Skeletal muscle tissue (tissue), 4 donors: ENCODE measurements around the gene ADAMTS17. TPM values are rescaled to one million over a fixed set of nuclear protein-coding genes. Genes with fewer than 3 reads are reported as not detected.

ENCODE experiments used
- H3K27ac ChIP-seq: one replicate; pipeline ENCODE4 v1.7.0; 2013; ENCODE audit warnings: mild to moderate bottlenecking, low read depth, low read length, inconsistent platforms
- H3K27me3 ChIP-seq, 3 donors: one replicate each; pipeline ENCODE4 v1.7.0; 2013; ENCODE audit warnings: low read length in 3 of 3; ENCODE audit not compliant: control insufficient read depth in 3 of 3, insufficient read depth in 3 of 3
- H3K36me3 ChIP-seq, 3 donors: one replicate each; pipeline ENCODE4 v1.7.0; 2013; ENCODE audit warnings: low read length in 3 of 3; ENCODE audit not compliant: control insufficient read depth in 3 of 3, insufficient read depth in 3 of 3
- H3K4me1 ChIP-seq, 3 donors: one replicate each; pipeline ENCODE4 v1.7.0; 2013; ENCODE audit warnings: low read length in 3 of 3, mild to moderate bottlenecking in 3 of 3; ENCODE audit not compliant: control insufficient read depth in 3 of 3, insufficient read depth in 3 of 3
- H3K4me3 ChIP-seq, 3 donors: one replicate each; pipeline ENCODE4 v1.7.0; 2013; ENCODE audit warnings: low read length in 3 of 3
- H3K9ac ChIP-seq, 3 donors: one replicate each; pipeline ENCODE4 v1.7.0; 2013; ENCODE audit warnings: low read length in 3 of 3, mild to moderate bottlenecking in 3 of 3, moderate library complexity in 2 of 3, low read depth in 1 of 3
- H3K9me3 ChIP-seq, 3 donors: one replicate each; pipeline ENCODE4 v1.7.0; 2013; ENCODE audit warnings: low read length in 3 of 3; ENCODE audit not compliant: control insufficient read depth in 3 of 3
- total RNA-seq: library from RNA; depleted of rRNA; stranded (reverse); fragments of >200 nt; gene quantifications from one replicate; pipeline ENCODE4 v1.2.3, GENCODE V29; 2014
- donor health status: Osteomylitis.

Gene ADAMTS17
- total RNA-seq, 1 donor from 2014 or later: 5.7 TPM

DNA sequence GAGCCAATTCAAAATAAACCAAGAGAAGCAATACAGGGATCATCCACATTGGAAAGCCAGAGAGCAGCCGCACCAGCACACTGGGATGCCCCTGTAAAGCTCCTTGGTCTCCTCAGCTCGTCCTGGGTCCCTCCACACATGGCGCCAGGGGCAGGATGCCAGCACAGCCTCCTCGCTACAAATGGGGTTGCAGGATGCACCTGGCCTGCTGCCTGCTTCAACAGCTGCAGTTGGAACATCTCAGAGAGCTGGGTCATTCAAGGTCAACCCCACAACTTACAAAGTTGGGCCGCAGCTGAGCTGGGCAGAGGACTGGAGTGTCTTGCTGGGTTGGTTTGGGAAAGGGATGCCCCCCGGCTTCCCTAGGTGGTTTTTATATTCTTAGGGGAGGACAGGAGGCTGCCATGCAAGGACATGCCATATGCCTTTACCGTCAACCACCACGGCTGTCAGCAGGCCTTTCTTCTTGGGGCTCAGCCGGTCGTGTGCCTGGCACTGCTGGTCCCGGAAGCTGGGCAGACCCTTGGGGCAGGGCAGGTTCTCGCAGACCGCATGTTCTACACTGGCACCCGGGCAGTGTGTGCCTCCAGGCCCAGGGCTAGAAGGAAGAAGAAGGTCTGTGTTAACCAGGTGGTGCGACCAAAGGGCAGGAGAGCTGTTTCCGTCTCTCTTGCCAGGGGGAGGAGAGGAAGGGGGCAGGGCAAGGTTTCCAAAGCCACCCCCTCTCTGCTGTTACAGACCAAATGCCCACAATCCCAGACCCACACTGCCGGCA lies 225.2 kb downstream of the ADAMTS17 start:
- Histone ChIP-seq H3K36me3 (peaks cover 2 to 13% (median 3%) of the 10 kb centered on the region in 3 donors), H3K27ac (peak overlapping the region; percentile 19), H3K9me3 (peaks cover 0 to 5% (median 2%) of the 10 kb centered on the region in 3 donors), H3K27me3 (no peaks in the 10 kb centered on the region), H3K4me1 (peaks cover 41 to 44% (median 42%) of the 10 kb centered on the region in 3 donors), H3K9ac (no peak overlapping the region), H3K4me3 (peak overlapping the region in 1 of 3 donors; percentile 13)

DNA sequence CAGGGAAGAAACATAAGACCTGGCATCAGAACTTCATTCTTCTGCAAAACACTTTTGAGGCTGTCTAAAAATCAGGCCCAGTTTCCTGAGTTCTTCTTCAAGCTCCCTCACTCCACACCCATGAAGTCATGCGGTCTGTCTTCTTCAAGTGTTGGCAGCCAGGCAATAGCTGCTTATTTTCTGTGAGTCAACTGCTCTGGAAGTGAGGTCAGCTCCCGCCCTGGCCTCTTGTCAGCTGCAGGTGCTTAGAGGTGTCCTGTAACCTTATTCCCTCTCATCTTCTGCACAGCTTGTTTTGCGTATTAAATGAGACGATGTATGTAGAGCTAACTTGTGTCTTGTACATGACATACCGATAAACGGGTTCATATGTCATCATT lies 226.1 kb downstream of the ADAMTS17 start:
- H3K4me3 ChIP-seq: no peak overlapping the region
- no peaks in the 10 kb centered on the region for H3K9me3 ChIP-seq
- H3K36me3 ChIP-seq: peaks cover 1 to 13% (median 5%) of the 10 kb centered on the region in 3 donors
- H3K9ac ChIP-seq: no peak overlapping the region
- no peaks in the 10 kb centered on the region for H3K27me3 ChIP-seq
- no peak overlapping the region for H3K27ac ChIP-seq
- peaks cover 50 to 53% (median 51%) of the 10 kb centered on the region in 3 donors for H3K4me1 ChIP-seq

DNA sequence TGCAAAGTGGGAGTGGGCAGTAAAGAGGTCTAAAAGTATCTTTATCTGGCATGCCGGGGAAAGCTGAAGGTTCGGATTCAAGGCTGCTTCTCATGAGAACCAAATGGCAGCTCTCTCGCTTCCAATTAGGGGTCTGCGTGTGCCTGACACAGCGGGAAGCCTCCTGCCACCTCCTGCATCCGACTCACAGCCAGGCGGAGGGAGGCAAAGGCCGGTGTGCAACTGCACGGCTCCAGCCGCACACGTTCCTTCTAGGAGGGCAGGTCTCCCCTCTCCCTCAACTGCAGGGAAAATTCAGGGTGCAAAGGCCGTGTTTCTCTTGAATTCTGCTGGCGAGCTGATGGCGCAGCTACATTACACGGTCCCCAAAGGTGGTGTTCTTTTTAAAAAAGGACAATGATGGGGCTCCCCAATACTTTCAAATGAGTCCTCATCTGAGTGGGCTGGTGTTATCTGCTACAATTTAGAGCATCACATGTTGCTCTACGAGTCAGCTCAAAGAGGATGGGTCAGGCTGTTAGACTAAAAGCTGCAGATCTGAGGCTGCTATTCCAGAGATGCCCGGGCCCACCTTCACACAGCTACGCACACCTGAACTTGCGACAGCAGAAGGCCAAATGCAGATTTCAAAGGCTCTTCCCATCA lies 226.6 kb downstream of the ADAMTS17 start:
- peaks cover 52 to 57% (median 53%) of the 10 kb centered on the region in 3 donors for H3K4me1 ChIP-seq
- peak overlapping the region; percentile 72 for H3K27ac ChIP-seq
- peaks cover 1 to 14% (median 6%) of the 10 kb centered on the region in 3 donors for H3K36me3 ChIP-seq
- peak overlapping the region in 1 of 3 donors; percentile 45 for H3K9ac ChIP-seq
- H3K9me3 ChIP-seq: no peaks in the 10 kb centered on the region
- H3K27me3 ChIP-seq: no peaks in the 10 kb centered on the region
- H3K4me3 ChIP-seq: no peak overlapping the region

DNA sequence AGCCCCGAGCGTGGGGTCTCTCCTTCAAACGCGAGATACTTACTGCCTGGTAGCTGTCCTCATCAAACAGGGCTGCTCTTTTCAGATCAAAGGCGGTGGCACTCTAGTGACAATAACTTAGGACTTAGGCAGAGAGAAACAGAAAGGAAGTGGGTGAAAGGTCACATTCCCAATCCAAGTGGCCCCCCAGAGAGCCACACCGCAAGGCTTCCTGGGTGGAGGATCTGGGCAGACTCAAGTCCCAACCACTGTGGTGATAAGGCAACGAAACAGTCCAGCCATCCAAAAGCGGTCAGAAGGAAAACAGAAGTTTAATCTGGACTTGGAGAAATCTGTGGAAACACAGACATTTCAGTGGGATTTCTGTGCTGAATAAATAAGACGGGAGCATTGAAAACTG lies 227.2 kb downstream of the ADAMTS17 start:
- no peaks in the 10 kb centered on the region for H3K9me3 ChIP-seq
- H3K27me3 ChIP-seq: no peaks in the 10 kb centered on the region
- peak overlapping the region; percentile 16 to 64 (median 53) for H3K9ac ChIP-seq
- peaks cover 1 to 8% (median 5%) of the 10 kb centered on the region in 3 donors for H3K36me3 ChIP-seq
- H3K27ac ChIP-seq: peak overlapping the region; percentile 72
- peaks cover 52 to 57% (median 53%) of the 10 kb centered on the region in 3 donors for H3K4me1 ChIP-seq
- peak overlapping the region; percentile 8 to 56 (median 45) for H3K4me3 ChIP-seq

DNA sequence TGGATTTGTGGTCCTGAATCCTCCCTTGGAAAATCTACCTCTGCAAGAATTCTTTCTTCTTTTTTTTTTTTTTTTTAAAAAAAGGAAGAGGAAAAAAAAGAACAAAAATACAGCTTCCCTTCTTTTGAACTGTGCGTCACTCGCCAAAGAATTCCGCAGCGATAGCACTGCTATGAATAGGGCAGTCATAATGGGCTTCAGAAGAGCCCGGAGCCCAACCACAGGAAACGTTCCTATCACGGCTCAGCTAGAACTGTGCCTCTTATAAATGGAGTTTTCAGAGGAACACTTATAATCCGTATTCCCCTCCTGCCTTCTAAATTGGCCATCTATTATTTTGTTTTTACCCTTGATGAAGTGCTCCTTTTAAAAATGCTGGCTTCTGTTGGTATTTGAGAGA lies 227.7 kb downstream of the ADAMTS17 start:
- H3K27ac ChIP-seq: peak overlapping the region; percentile 72
- H3K4me1 ChIP-seq: peaks cover 52 to 57% (median 53%) of the 10 kb centered on the region in 3 donors
- H3K9ac ChIP-seq: peak overlapping the region; percentile 16 to 64 (median 53)
- no peaks in the 10 kb centered on the region for H3K27me3 ChIP-seq
- H3K36me3 ChIP-seq: peaks cover 0 to 7% (median 5%) of the 10 kb centered on the region in 3 donors
- peak overlapping the region; percentile 8 to 56 (median 45) for H3K4me3 ChIP-seq
- H3K9me3 ChIP-seq: no peaks in the 10 kb centered on the region

DNA sequence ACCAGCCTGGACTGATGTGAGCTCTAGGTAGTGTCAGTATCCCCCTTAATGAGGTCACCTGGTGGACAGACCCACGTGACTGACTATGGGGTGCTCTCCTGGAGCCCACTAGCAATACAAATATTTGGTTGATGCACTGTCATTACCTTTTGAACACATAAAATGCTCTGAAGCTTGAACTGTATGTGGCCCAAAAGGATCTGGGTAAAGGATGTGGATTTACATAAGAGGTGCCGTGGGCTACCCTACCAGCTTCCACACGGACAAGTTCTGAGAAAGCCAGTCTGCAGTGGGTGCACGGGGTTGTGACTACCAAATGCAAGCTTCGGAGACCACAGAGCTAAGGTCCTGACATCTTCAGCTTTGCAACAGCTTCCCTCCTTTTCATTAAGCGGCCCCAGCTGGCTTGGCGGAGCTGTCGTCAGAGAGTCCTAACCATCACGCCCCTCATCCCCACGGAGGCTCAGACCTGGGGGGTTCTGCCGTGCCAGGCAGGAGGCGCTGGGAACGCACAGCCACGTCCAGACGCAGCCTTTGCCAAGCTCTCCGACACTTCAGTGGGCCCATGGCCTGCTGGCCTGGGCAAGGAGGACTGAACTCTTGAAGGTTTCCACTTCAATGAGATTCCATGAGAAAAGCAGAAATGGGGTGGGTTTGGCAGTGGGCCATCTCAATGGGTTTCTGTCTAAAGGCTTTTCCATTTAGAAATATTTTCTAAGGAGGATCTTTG lies 228.3 kb downstream of the ADAMTS17 start:
- Histone ChIP-seq H3K4me1 (peaks cover 52 to 57% (median 53%) of the 10 kb centered on the region in 3 donors), H3K27ac (peak overlapping the region; percentile 72)

DNA sequence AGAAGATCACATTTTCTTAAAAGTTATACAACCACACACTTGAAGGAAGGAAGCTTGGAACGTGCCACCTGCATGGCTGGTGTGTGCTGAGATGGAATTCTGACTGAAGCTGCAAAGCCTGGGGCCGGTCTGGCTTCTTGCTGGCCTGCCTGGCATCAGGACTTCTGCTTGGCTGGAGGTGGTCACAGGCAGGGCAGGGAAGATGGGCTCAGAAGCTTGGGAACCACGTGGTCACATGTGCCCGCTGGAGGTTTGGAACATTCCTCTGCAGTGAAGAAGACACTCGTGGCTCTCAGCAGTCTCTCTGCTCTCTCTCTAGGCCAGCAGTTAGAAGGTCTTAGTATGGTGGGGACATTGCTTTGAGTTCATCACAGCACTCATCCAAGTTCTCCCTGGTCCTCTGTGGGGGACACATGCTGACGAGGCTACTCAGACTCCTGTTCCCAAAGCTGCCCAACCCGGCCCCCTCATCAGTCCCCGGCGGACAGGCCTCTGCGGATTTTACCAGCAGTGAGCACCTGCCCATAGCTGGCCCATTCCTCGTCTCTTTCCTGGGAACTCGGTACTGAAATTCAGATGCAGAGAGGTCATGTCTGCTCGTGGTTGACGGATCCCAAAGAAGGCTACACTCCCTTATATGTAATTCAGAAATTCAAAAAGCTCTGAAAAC lies 229.0 kb downstream of the ADAMTS17 start:
- H3K9me3 ChIP-seq: no peaks in the 10 kb centered on the region
- peaks cover 52 to 57% (median 53%) of the 10 kb centered on the region in 3 donors for H3K4me1 ChIP-seq
- H3K27me3 ChIP-seq: no peaks in the 10 kb centered on the region
- H3K9ac ChIP-seq: no peak overlapping the region
- peaks cover 0 to 11% (median 3%) of the 10 kb centered on the region in 3 donors for H3K36me3 ChIP-seq
- H3K27ac ChIP-seq: no peak overlapping the region
- no peak overlapping the region for H3K4me3 ChIP-seq

More for the DNA sequence above, 228.3 kb downstream of the ADAMTS17 start:
- H3K4me3 ChIP-seq: peak overlapping the region in 2 of 3 donors; percentile 7 to 13
- H3K9ac ChIP-seq: peak overlapping the region in 1 of 3 donors; percentile 33
- peaks cover 0 to 11% (median 3%) of the 10 kb centered on the region in 3 donors for H3K36me3 ChIP-seq
- no peaks in the 10 kb centered on the region for H3K9me3 ChIP-seq
- no peaks in the 10 kb centered on the region for H3K27me3 ChIP-seq

DNA sequence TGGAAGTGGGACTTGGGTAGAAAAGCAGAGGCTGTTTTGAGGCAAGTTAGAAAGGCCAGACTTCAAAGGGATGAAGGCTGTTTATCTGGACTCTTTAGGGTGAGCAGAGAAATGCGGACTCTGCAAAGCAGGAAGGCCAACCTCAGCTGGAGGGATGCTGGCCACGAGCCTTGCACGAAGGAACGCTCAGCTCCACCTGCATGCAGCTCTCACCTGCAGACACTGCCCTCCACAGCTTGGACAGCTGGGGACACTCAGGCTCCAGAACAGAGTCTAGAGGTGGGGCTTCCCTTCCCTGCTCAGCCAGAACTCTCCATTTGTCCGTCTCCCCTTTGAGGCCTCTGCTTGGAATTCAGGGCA lies 229.7 kb downstream of the ADAMTS17 start:
- H3K27ac ChIP-seq: peak overlapping the region; percentile 26
- peaks cover 52 to 57% (median 53%) of the 10 kb centered on the region in 3 donors for H3K4me1 ChIP-seq
- no peaks in the 10 kb centered on the region for H3K27me3 ChIP-seq

More for the DNA sequence above, 229.7 kb downstream of the ADAMTS17 start:
- H3K36me3 ChIP-seq: peaks cover 0 to 11% (median 3%) of the 10 kb centered on the region in 3 donors
- no peaks in the 10 kb centered on the region for H3K9me3 ChIP-seq
- H3K9ac ChIP-seq: no peak overlapping the region
- no peak overlapping the region for H3K4me3 ChIP-seq
